TTC549 (cell line): ENCODE results near the gene SUPT4H1.

Source experiments
- FAIRE-seq: peaks from 2 replicates; lab custom pipeline; 2012; peaks lifted over from hg19 to GRCh38; lab: Jason Lieb, UNC

The SUPT4H1 gene

DNA sequence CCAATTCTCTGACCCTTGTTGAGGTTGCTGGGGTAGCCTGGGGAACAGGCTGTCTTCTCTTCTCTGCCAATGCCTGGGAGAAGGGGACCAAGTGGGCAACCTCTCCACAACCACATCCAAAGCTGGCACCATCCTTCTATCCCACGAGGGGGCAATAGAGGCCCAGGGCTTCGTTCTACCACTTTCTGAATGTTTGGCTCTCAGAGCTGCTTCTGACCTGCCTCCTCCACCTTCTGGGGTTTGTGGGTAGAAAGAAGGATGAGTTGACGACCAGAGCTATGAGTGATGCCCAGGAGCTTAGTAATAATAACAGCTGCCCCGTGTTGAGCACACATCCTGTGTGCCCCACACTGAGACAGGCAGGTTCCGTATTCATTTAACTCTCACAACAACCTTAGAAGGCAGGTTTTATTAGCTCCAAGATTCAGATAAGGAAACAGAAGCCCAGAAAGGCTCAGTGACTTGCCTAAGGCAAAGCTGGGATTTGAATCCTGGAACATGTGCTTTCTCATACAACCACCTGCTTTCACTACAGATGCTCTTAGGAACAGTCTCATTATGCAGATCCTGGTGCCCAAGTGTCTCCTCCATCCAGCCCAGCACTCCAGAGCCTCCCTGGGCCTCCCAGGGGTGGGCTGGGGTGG, 34.5 kb downstream of the SUPT4H1 start:
- FAIRE-seq = no peak

DNA sequence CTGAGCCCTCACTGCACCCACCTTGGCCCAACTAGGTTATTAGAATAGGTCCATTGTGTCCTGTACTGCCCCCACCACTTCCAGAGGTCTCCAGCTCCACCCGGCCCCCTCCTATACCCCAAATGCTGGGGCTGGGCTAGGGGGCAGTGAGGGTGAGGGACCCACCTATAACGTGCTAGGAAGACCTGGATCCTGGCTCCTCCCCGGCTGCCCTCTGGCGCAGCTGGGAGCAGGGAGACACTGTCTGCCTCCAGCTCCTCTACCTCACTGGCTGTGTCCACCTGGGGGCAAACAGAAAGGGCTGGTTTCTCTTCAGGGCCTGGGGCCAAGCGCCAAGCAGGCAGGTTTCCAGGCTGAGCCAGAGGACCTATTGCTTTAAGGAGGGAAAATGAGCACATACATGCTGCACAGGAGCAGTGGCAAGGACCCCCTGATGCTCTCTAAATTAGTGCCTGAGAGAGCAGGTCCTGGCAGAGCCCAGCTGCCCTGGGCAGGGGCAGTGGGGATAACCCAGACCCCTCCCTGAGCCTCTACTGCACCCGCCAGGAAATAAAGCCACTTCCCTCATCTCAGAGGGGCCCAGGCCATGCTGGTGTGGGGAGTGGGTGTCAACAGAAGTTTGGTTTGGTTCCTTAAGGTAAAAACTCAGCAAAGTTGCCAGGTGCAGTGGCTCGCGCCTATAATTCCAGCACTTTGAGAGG, 35.6 kb downstream of the SUPT4H1 start:
- FAIRE-seq = no peak

DNA sequence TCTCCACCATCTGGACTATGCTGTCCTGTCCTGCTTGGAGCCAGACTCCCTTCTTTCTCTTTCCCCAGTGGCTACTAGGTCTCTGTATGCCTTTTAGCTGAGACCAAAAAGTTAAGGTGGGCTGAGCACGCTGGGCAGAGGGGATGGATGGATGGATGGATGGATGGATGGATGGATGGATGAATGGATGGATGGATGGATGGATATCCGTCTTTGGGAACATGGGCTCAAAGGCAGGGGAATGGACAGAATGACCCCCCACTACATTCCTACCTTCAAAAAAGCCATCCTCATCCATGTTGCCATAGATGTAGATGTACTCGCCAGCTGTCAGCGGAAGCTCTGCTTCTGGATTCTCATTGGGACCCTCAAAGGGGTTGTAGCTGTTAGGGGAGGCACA, 36.3 kb downstream of the SUPT4H1 start:
- no peak for FAIRE-seq

DNA sequence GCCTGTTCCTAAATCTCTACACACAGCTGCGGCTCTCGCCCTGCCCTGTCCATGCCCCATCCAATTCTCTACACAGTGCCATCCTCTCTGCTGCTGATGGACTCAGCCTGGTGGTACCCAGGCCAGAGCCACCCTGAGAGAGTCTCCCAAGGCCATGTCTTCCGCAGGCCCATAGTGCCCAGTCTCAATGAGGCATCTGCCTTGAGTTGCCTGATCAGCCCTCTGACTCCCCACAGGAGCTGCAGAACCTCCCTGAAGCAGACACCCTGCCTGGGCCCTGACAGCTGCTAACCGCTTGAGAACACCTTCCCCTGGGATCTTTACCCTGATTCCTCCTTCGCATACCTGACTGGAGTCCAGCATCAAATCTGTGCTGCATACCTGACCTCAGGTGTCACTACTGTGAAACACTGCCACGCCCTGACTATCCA, 36.7 kb downstream of the SUPT4H1 start:
- FAIRE-seq = no peak

DNA sequence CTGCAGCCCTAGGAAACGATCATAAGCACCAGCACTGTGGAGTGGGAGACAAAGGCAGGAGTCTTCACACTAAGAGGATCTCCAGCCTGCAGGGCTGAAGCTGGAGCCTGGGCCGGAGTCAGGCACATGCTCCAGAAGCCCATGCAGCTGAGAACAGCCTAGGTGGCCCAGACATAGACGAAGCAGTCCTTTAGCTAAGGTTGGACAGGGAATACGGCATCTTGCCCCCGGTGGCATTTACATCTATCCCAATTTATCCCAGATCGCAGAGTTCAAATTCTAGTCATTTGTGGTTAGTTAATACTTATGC, 37.3 kb downstream of the SUPT4H1 start:
- no peak for FAIRE-seq

DNA sequence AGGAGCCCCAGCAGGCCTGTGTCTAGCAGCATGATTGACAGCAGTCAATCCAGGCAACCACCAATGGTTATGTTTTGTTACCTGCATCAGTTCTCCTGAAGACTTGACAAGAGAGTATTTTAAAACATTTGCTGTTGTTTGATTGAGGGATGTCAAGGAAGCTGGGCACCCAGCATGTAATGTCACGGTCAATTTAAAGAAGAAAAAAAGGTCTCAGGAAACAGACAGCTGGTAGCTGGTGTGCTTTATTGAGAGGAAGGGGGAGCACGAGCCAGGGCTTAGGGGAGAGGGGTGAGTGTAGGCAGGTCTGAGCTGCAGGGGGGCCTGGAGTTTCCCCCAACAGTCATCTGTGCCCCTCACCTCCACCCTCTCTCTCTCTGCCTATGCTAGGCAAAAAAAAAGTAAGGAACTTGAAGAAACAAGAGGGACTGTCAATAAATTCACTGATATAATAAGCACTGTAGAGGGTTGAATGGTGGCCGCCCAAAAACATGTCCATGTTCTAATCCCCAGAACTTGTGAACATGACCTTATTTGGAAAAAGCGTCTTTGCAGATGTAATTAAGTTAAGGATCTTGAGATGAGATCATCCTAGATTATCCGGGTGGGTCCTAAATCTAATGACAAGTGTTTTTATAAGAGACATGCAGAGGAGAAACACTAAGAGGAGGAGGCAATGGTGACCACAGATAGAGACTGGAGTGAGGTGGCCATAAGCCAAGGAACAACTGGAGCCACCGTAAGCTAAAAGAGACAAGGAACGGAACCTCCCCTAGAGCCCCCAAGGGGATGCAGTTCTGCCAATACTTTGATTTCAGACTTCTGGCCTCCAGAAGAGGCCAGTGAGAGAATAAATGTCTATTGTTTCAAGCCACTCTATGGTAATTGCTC, 37.9 kb downstream of the SUPT4H1 start:
- no peak for FAIRE-seq

DNA sequence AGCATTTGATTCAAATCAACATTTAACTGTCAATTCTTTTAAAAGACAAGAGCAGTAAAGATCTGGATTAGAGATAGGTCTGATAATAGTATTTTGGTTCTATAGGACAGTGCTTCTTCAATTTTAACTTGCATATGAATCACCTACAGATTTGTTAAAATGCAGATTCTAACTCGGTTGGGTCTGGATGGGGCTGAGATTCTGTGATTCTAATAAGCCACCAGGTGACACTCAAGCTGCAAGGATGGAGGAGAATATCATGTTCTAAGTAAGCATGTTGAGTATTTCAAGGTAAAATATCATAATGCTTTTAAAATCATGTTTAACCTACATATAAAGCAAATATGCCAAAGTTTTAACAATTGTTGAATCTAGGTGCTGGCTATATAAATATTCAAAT, 39.2 kb downstream of the SUPT4H1 start:
- FAIRE-seq = no peak

DNA sequence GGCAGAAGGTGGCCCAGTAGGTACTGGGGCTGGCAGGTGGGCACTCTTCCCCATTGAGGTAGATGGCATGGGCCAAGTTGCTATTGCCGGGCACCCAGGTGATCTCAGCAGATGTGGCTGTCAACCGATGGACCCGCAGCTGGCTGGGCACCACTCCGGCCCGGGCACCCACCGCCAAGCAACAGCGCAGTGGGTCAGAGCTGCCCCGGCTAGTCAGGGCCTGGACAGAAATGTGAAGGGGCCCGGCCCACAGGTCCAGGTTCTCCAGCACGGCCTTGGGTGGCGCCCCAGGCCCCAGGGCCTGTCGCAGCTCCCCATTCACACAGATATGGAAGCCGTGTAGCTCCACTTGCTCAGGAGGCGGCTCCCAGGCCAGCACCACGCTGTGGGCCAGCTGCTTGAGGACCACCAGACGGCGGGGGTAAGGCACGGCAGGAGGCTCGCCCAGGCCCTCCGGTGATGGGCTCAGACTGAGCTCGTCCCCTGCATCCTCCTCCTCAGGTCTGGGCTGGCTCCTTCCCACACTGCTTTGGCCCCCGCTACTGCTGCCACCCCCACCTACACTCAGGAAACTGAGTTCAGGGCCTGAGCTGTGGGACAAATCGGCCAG, 39.9 kb downstream of the SUPT4H1 start:
- FAIRE-seq = no peak

DNA sequence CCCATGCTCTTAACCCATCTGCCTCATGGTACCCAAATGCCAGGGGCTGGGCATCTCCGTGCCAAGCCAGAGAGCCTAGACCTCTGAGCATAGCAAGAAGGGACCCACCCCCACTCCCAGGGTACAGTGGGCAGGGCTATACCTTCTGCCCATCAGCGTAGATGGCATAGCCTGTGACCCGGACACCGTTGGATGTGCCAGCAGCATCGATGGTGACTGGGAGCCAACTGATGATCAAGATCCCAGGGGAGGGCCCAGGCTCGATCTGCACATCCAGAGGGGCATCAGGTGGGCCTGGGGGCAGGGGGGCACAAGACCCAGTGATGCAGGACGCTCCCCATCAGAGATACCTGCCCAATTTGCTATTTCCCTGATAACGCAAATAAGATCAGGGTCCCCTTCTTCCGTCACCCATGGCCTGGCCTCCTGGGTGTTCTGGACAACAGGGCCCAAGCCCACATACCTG, 40.5 kb downstream of the SUPT4H1 start:
- no peak for FAIRE-seq

DNA sequence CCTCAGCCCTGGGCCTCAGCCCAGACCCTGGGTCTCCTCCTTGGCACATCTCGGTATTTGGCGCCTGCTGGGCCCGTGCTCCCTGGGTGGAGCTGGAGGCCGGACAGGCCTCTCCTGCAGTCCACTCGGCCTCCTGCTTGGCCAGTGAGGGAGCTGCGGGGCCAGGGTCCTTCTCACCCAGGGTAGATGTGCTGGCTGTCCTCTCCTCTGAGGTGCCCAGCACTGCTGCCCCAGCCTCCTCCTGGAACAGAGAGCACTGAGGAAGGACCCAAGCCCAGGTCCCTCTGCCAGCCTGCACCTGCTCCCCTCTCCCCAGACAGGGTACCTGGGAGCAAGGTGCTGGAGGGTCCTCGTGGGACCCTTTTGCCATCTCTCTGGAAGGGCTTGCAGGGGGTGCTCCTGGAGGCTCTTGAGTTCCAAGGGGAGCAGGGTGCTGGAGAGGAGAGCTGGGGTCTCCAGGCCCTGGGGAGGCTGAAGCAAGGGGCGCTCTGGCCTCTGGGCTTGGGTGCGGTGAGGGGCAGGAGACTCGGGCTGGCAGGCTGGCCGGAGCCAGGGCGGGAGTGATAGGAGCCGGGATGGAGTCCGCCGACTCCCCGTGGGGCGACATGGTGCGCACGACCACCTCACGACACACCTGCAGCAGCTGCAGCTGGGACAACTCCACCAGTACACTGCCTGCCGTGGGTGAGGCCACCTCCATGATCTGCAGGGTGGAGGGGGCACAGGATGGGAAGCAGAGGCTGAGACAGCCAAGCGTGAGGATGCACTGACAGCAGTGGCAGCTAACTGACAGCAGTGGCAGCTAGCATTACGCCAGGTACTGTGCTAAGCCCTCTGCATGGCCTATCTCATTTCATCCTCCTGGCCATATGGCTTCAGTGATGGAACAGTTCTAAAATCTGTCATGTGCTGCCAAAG, 41.2 kb downstream of the SUPT4H1 start:
- no peak for FAIRE-seq

DNA sequence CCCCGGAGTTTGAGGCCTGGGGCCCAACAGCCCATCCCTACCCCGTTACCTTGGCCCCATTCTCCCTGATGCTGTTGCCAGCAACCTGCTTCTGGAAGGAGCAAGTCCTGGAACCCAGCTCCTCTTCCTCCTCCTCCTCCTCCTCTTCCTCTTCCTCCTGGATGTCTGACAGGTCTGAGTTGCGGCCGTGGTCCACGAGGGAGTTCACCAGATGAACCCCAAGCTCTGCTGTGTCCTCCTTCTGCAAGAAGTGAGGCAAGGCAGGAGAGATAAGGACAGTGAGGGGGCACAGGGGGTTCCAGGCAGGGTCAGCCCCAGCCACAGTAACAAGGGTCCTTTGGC, 42.1 kb downstream of the SUPT4H1 start:
- FAIRE-seq = no peak

DNA sequence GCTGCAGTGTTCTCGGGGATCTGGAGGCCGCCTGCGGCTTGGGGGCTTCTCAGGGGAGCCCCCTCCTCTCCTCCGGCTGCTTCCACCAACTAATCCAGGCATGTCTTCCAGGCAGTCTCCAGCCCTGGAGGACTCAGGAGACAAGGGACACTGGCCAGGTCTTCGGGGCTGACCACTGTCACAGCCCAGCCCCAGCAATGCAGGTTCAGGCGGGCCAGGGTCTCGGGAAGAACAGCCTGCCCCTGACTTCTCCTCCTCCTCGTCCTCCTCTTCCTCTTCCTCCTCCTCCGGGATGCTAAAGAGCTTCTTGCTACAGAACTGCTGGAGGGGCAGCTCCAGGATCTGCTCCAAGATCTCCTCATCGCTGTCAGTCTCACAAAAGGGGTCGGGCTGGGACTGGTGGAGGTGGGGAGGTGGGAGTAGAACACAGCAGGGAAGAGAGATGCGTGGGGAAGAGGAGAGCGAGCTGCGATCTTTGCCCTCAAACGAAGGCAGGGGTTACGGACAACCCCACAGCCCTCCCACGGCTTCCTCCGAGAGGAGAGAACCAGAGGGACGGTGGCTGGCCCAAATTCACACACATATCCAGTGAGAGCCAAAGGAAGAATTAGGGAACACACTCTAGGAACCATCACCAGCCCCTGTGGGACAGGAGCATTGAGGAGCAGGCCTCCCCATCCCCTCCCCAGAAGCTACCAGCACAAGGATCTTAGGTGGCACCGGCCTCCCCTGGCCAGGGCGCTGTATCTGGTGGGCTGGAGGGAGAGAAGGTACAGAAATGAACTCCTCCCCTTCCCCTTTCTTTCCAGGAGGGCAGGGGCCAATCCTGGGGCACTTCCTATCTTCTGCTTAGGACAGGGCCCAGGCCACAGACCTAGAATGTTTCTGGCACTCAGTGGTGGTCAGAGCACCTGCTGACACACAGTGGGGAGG, 42.8 kb downstream of the SUPT4H1 start:
- FAIRE-seq = no peak

DNA sequence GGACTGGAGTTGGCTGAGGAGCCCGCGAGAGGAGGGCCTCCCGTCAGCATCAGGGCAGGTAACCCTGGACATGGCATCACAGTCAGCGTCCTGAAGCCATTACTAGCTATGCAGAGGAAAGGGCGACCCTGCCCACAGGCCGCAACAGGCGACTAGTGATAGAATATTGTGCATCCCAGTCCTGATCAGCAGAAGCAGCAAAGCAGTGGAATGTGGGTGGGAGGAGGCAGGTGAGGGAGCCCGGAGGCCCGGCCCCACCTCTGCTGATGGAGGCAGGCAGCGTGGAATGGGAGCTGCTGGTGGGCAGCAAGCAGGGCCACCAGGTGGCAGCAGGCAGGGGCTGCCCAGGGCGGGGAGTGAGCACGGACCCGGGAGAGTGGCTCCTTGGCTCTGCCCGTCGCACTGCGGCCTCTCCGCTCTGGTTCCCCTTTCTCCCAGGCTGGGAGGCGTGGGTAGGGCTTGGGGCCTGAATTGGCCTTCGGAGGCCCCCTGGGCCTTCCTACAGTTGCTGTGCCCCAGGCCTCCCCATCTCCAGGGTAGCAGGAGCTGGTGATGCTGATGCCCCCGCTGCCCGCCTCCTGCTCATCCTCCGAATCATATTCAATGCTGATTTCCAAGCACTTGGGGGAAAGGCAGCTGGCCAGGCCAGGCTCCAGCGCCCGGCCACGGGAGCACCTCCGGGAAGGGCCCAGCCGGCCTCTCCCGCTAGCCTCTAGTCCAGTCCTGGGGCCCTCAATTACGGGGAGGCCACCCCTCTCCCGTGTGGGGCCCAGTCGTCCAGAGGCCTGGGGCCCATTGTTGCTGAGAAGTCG, 43.6 kb downstream of the SUPT4H1 start:
- no peak for FAIRE-seq

DNA sequence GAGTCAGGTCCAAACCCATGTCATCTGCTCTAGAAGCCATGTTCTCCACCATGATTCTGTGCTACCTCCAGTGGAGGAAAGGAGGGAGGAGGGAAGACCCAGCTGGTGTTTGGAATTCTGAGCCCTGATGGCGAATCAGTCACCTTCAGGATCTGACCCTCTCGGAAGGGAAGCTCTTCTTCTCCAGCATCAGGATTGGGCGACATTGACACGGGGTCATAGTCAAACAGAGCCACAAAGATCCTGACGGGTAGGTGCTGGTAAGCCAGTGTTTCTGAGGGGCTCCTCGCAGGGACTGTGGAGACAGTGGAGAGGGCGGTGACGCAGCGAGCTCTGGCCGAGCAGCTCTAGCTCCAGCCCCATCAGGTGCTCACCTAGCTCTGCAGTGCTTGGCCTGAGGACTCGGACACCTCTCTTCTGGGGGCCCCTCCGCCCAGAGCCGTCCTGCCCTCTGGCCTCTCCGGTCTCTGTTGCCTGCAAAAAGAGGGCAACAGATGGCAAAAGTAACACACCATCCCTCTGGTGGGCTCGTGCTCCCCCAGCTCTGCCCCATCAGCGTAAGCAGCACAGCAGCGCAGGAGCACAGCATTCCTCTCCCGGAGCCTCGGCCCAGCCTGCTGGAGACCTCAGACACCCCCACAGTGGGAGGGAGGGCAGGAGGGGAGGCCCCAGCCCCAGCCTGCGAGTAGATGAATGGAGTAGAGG, 44.4 kb downstream of the SUPT4H1 start:
- no peak for FAIRE-seq

DNA sequence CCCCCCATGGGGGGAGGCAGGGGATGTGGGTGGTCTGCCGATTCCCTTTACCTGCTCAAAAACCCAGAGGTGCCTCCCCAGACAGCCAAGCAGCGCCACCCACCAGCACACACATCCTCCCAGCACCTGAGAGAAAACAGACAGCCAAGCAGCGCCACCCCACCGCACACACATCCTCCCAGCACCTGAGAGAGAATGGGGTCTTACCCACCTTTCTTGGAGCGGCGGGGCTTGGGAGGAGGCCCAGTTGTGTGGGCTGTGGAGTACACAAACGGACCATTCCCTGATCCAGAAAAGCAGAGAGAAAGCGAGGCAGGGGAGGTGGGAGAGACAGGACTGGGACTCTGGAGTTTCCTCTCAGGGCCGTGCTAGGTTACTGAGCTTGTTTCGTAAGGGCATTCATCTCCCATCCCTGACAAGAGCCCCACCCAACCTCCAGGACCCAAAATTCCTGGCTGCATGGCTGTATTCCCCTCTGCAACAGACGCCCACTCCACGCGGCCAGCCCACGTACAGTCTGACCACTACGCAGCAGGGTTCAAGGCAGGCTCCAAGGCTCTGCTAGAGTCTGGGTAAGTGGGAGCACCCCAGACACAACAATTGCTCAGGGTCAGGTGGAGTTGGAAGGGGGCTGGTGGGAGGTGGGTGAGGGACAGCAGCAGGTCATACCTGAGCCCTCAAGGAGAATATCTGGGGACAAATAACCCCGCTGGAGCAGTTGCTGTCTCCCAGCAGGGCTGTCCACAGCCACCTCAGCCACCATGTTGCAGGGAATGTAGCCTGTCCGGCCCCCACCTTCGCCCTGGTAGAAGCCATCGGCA, 45.7 kb downstream of the SUPT4H1 start:
- FAIRE-seq = no peak

DNA sequence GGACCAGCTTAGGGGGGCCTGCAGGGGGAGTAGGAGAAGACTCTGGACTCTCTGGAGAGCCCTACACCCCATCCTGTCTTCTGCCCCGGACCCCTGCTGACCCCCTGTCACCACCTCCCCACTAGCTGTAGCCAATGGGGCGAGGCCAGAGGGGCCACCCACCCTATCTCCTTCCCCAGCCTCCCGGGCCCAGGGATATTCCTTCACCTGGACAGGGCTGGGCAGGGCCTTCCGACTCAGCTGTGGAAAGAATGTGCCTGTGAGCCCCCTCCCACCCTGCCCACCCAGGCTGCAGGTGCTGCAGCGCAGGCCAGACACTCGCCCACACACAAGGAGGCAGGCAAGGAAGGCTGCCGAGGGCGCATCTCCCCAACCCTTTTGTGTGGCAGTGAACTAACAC, 46.4 kb downstream of the SUPT4H1 start:
- FAIRE-seq = no peak

DNA sequence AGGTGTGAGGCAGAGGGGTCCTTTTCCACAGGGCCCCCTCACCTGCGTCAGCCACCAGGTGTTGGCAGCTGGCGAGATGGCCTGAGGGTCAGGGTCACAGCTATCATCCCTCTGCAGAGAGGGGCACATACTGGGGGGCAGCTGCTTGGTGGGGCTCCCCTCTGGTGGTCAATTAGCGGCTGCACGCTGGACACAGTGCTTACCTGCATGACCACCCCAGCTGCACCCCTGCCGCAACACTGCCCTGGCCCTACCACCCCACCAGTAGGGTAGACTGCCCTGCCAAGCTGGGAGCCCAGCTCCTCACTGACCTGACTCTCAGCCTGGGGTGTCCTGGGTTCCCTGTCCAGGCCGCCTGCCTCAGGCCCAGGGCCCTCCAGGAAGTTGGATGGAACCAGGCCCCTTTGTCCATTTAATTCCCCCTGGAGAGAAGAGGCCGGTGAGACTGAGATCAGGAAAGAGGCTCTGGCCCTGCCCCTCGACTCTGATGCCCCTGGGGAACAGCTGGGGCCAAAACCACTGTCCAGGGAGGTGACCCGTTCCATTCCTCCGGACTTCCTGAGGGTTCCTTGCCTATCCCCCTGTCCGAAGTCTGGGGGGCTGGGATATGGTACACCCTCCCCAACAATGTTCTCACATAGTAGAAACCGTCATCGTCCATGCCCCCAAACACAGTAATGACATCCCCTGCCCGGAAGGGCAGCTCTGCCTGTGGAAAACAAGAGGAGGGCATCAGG, 47.1 kb downstream of the SUPT4H1 start:
- no peak for FAIRE-seq
